ENCODE measurements around the gene SULT1C2. TPM values are rescaled to one million over a fixed set of nuclear protein-coding genes. Genes with fewer than 3 reads are reported as not detected.
A peak's percentile ranks its signal among the peaks of the same experiment; 100 is the strongest.
"Not testable (repeated sequence)": the region's sequence is repeated elsewhere in the genome, so short reads cannot be mapped to it uniquely, and the experiment has no call there.

The SULT1C2 gene
- polyA plus RNA-seq, 1 experiment = 0.04 TPM

DNA sequence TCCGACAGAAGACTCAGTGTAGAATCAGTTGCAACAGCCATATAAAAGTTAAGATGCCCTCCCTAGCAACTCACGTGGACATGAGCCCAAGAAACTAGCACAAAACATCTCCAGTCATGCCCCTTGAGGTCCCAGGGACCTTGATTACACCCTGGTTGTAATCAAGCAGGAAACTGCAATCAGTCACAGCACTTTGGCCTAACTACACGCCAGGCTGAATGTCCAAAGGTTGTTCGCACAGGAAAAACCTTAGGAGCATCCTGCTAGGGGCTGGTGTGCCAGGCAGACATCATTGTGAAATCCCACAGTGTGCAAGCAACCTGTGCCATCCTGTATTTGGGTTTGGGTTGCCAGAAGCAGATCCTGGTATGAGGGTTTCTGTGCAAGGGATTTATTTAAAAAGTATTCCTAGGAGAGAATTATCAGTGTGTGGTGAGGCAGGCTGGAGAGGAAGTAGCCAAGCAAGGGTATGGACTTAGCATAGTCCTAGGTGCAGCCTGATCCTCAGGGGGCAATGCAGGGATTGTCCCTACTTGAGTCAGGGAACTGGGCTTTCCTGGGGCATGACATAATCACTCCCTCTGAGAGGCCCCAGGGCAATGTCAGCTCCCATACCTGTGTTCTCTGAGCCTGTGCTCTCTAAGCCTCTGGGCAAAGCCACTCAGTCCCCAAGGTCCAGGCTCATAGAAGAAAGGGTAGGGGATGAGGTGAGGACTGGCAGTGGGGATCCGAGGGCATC, 17.8 kb upstream of the SULT1C2 start:
- no peak overlapping the region for H3K27ac ChIP-seq (ENCODE audit: low read depth, low read length)
- H3K4me3 ChIP-seq (ENCODE audit: low read depth, low read length) = no peak overlapping the region
- CTCF ChIA-PET = no interaction called here
- DNase-seq (ENCODE audit: low read depth, low spot score) = no peak
- no peaks in the 10 kb centered on the region for H3K9me3 ChIP-seq (ENCODE audit: control insufficient read depth, insufficient read depth, low read length)
- H3K27me3 ChIP-seq (ENCODE audit: control insufficient read depth, insufficient read depth, low read length) = no peaks in the 10 kb centered on the region
- POLR2A ChIA-PET = no interaction called here
- no peak for TF ChIP-seq CTCF (IDR thresholded peaks at IDR 0.05; ENCODE audit: low read depth, low read length)

DNA sequence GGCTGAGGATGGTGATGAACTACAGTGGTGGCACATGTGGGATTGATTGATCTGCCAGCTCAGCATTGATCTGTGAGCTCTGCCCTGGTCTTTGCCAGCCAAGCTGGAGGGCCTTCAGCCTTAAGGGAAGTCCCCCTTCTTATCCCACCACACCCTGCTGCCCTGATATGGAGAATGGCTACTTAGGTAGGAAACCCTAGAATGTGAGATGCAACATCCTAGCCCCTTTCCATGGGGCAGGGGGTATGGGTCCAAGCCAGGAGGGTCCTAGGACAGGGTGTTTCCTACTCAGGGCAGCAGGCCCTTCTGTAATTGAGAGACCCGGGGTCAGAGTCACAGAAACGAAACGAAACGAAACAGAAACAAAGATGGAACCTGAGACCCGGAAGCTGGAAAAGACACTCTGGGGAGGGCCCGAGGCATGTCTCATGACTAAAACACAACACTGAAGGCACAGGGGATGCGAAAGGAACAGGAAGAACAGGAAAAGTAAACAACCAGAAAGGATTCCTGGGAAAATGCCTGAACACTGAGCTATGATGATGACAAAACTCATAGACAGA, 16.9 kb upstream of the SULT1C2 start:
- peak; percentile 27 for DNase-seq (ENCODE audit: low read depth, low spot score)
- Histone ChIP-seq H3K27me3 (ENCODE audit: control insufficient read depth, insufficient read depth, low read length) (no peaks in the 10 kb centered on the region), H3K27ac (ENCODE audit: low read depth, low read length) (peak overlapping the region; percentile 39), H3K4me3 (ENCODE audit: low read depth, low read length) (peak overlapping the region; percentile 27), H3K9me3 (ENCODE audit: control insufficient read depth, insufficient read depth, low read length) (no peaks in the 10 kb centered on the region)
- CTCF ChIA-PET = interaction anchor here (1.0 kb wide), 1 partner anchor 11 kb away, joined by 3 read pairs; no protein-coding TSS in a partner anchor
- TF ChIP-seq CTCF (IDR thresholded peaks at IDR 0.05; ENCODE audit: low read depth, low read length) = no peak
- POLR2A ChIA-PET = no interaction called here

- H3K9me3 ChIP-seq (ENCODE audit: control insufficient read depth, insufficient read depth, low read length) = no peaks in the 10 kb centered on the region
- no peak for DNase-seq (ENCODE audit: low read depth, low spot score)
- CTCF ChIA-PET = no interaction called here
- no peaks in the 10 kb centered on the region for H3K27me3 ChIP-seq (ENCODE audit: control insufficient read depth, insufficient read depth, low read length)
- H3K27ac ChIP-seq (ENCODE audit: low read depth, low read length) = no peak overlapping the region
- no peak overlapping the region for H3K4me3 ChIP-seq (ENCODE audit: low read depth, low read length)
- POLR2A ChIA-PET = no interaction called here
- TF ChIP-seq CTCF (IDR thresholded peaks at IDR 0.05; ENCODE audit: low read depth, low read length) = no peak
Measured at GRCh38 chr2:108278631-108279030, 10.1 kb upstream of the SULT1C2 start.

GRCh38 chr2:108279468-108279867, 9.2 kb upstream of the SULT1C2 start:
- Histone ChIP-seq H3K27ac (ENCODE audit: low read depth, low read length) (no peak overlapping the region), H3K4me3 (ENCODE audit: low read depth, low read length) (no peak overlapping the region), H3K27me3 (ENCODE audit: control insufficient read depth, insufficient read depth, low read length) (no peaks in the 10 kb centered on the region), H3K9me3 (ENCODE audit: control insufficient read depth, insufficient read depth, low read length) (no peaks in the 10 kb centered on the region)
- no peak for DNase-seq (ENCODE audit: low read depth, low spot score)
- ChIA-PET POLR2A (no interaction called here), CTCF (no interaction called here)
- TF ChIP-seq CTCF (IDR thresholded peaks at IDR 0.05; ENCODE audit: low read depth, low read length) = no peak

DNA sequence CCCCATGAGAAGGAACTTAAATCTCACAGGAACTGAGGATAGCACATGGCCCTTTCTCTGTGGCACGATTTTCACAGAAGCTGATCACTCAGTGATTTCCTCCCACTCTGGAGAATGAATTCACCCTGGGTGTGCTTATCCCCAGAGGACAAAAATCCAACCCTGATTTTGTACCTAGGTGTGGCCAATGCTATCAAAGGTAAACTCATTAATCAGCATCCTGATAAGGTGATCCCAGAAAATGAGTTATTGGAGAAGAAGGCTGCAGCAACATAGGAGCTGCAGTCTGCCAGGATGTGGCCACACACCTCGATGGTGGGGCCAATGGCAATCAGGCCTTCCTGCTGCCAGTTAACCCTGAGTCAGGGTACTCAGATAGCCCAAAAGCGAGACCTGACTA, 8.2 kb upstream of the SULT1C2 start:
- H3K4me3 ChIP-seq (ENCODE audit: low read depth, low read length) = no peak overlapping the region
- no peak overlapping the region for H3K27ac ChIP-seq (ENCODE audit: low read depth, low read length)
- ChIA-PET CTCF (no interaction called here), POLR2A (no interaction called here)
- no peak for DNase-seq (ENCODE audit: low read depth, low spot score)
- H3K9me3 ChIP-seq (ENCODE audit: control insufficient read depth, insufficient read depth, low read length) = no peaks in the 10 kb centered on the region
- TF ChIP-seq CTCF (IDR thresholded peaks at IDR 0.05; ENCODE audit: low read depth, low read length) = no peak
- no peaks in the 10 kb centered on the region for H3K27me3 ChIP-seq (ENCODE audit: control insufficient read depth, insufficient read depth, low read length)

GRCh38 chr2:108284566-108284965, 4.1 kb upstream of the SULT1C2 start:
- H3K9me3 ChIP-seq (ENCODE audit: control insufficient read depth, insufficient read depth, low read length); H3K27ac ChIP-seq (ENCODE audit: low read depth, low read length); CTCF ChIA-PET; POLR2A ChIA-PET; H3K27me3 ChIP-seq (ENCODE audit: control insufficient read depth, insufficient read depth, low read length); H3K4me3 ChIP-seq (ENCODE audit: low read depth, low read length); DNase-seq (ENCODE audit: low read depth, low spot score): not testable (repeated sequence)
